HG02938 (cell line): Measurements from ENCODE around the gene LILRA2.
"Not testable (repeated sequence)": the region's sequence is repeated elsewhere in the genome, so short reads cannot be mapped to it uniquely, and the experiment has no call there.

Experiments used
- ATAC-seq: cut with Tn5 transposase; IDR thresholded peaks from one replicate; pipeline ENCODE4 v1.9.1; 2021; ENCODE audit warnings: mild to moderate bottlenecking, moderate library complexity; ENCODE audit not compliant: unreplicated experiment

LILRA2 gene

GRCh38 chr19:54573330-54573872, at the start of gene LILRA2:
TSS of gene LILRA2 (plus strand) at chr19:54573790. CDS start at chr19:54573879, 89 bp downstream.
- no peak for ATAC-seq

GRCh38 chr19:54525636-54526035, 48.0 kb upstream of the LILRA2 start:
- no peak for ATAC-seq

GRCh38 chr19:54526972-54527371, 46.6 kb upstream of the LILRA2 start:
- ATAC-seq: no peak

- ATAC-seq: no peak
Observed at GRCh38 chr19:54530866-54531265, 42.7 kb upstream of the LILRA2 start.

GRCh38 chr19:54532528-54532927, 41.1 kb upstream of the LILRA2 start:
- no peak for ATAC-seq

GRCh38 chr19:54533476-54533875, 40.1 kb upstream of the LILRA2 start:
- no peak for ATAC-seq

- no peak for ATAC-seq
Observed at GRCh38 chr19:54534156-54534555, 39.4 kb upstream of the LILRA2 start.

DNA sequence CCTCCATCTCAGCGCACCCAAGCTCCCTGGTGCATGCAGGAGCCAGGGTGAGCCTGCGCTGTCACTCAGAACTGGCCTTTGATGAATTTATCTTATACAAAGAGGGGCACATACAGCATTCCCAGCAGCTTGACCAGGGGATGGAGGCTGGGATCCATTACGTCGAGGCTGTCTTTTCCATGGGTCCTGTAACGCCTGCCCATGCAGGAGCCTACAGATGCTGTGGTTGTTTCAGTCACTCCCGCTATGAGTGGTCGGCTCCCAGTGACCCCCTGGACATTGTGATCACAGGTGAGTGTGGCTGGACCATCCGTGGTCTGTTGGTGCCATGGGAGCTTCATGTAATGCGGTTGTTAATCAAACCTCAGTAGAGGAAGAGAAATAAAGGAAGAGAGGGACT, 38.0 kb upstream of the LILRA2 start:
- no peak for ATAC-seq

DNA sequence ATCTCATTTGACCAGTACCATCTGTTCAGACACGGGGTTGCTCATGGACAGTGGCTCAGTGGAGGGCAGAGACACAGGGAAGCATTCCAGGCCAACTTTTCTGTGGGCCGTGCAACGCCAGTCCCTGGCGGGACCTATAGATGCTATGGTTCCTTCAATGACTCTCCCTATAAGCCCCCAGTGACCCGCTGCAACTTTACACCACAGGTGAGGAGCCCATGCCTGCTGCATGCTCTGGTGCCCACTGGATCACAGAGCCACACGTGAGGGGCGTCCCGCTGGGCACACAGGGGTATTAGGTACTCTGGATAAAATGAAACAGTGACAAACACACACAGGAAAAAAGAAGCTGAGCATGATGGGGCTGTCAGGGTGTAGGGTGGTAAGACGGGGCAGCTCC, 36.6 kb upstream of the LILRA2 start:
- ATAC-seq: no peak

- ATAC-seq: no peak
Observed at GRCh38 chr19:54541712-54542111, 31.9 kb upstream of the LILRA2 start.

DNA sequence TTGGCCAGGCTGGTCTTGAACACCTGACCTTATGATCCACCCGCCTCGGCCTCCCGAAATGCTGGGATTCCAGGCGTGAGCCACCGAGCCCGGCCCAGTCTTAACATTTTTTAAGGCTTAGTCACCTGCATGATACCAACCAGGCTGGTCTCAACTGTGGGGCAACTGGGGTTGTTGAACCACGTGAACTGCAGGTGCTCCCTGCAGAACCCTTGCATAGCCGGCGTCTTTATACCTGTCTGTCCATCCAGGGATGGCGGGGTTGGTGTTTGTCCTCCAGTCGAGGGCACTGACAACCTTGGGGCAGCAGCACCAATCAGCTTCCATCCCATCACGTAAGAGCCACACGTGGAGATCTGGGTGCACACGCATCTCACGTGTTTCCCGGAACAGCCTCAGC, 24.8 kb upstream of the LILRA2 start:
- no peak for ATAC-seq

- ATAC-seq: no peak
Observed at GRCh38 chr19:54549224-54549623, 24.4 kb upstream of the LILRA2 start.

DNA sequence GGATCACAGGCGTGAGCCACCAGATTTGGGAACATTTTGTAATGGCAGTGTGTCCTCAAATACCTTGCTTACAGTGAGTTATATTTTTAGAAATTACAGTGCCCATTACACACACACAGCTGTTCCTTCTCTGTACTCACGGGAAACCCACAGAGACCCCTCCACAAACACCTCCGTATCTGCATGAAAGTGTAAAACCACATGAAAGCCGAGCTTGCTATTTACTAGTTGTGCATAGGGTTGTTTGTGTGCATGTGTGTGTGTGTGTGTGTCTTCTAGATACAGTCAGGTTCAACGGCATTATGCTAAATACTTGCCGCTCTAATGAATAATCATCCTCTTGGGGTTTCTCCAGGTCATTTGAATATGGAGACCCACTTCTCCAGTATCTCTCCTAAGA, 22.3 kb upstream of the LILRA2 start:
- no peak for ATAC-seq

DNA sequence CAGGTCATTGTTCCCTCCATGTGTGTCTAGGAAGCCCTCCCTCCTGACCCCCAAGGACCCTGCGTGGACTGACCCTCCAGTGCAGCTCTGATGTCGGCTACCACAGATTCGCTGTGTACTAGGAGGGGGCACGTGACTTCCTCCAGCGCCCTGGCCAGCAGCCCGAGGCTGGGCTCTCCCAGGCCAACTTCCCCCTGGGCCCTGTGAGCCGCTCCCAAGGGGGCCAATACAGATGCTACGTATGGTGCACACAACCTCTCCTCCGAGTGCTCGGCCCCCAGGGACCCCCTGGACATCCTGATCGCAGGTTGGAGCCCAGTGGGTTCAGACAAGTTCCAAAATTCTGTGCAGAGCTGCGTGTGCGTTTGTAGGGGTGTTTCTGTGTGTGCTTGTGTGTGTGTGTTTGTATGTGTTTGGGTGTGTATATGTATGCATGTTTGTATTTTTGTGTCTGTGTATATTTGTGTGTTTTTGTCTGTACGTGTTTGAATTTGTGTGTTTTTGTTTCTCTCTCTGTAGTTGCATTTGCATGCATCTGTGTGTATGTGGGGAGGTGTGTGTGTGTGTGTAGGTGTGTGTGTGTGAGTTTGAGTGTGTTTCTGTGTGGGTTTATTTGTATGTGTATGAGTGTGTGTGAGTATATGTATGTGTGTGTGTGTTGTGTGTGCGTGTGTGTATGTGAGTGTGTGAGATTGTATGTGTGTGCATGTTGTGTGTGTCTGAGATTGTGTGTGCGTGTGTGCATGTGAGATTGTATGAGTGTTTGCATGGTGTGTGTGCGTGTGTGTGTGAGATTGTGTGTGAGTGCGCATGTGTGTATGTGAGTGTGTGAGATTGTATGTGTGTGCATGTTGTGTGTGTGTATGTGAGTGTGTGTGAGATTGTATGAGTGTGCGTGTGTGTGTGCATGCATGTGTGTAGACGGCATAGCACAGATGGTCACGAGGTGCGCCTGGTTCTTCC, 21.4 kb upstream of the LILRA2 start:
- no peak for ATAC-seq

DNA sequence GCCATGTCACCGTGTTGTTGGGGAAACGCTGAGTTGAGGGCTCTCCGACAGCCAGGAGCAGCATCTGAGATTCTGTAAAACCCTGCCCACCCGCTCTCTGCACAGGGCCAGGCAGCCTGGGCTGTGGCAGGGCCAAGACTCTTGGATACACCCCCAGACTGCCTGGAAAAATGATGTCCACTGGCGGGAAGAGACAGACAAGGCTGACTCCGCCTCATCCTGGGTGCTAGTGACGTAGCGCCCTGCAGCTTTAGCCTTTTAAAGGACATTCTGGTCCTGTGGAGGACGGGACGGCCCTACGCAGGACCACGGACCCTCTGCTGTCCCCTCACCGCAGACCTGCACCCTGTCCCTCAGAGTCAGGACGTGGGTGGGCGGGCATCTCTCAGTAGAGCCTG, 20.7 kb upstream of the LILRA2 start:
- ATAC-seq: no peak

GRCh38 chr19:54554006-54554405, 19.6 kb upstream of the LILRA2 start:
- ATAC-seq: no peak

DNA sequence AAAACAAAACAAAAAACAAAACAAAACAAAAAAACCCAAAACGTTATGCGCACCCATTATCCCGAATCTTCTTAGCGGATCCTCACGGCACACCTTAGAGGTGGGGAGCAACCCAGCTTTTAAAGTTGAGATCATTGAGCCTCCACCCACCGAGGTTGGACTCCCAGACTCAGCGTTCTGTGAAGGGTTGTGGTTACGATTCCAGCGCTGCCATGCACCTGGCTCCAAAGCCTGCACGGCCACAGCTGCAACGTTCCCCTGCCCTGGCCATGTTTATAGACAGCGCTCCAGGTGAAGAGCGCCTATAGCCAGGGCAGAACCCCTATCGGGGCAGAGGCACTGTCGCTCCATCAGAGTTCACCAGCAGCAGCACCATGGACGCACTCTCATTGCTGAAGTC, 18.7 kb upstream of the LILRA2 start:
- ATAC-seq: no peak

DNA sequence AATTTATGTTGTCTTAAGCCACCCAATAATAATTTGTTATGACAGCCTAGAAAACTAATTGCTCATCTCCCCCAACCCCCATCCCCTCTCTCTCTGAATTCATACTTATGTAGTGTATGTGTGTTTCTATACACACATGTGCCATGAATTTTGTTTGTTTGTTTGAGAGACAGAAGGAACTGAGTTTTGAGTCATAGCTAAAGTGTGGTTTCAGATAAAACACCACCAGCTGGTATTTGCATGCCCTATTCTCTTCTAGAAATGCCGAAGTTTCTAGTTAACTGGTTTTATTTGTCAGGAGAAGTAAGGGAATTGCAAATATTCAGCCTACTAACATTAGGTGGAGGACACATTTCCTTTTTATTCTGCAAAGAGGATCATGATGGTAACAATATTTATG, 17.4 kb upstream of the LILRA2 start:
- ATAC-seq: no peak

GRCh38 chr19:54558339-54558738, 15.3 kb upstream of the LILRA2 start:
- no peak for ATAC-seq

DNA sequence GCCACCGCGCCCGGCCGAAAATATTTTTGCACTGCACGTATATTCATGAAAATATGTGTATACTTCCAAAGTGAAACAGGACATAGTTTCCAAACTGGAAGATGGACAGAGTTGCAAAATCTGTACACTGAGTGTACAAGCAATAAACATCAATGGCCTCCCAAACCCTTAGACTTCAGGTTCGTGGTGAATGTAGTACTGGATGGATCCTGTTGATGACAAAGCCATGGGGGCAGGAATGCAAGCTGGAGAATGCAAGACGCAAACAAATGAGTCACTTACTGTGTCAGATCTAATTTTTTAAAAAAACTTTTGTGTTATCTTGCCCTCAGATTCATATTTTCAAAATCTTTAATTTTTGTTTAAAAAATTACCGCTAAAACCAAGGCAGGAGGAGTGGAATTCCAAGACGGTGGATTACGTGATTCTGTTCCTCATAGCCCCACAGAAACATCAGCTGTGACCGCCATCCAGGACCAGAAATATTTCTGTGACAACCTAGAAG, 12.7 kb upstream of the LILRA2 start:
- no peak for ATAC-seq

DNA sequence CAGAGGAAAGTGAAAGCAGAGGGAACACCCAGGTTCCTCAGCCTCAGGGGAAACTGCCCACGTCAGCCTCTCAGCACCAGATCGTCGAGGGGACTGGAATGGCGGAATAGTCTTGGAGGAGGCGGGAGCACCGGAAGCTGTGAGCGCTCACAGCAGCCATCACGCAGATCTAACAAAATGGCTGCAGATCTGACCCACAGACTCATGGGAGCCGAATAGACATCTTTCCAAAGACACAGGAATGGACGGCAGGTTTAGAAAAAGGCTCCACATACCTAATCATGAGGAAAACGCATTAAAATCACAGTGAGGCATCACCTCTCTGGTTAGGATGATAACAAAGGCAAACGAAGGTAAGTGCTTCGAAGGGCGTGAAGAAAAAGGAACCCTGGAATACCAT, 11.8 kb upstream of the LILRA2 start:
- ATAC-seq: no peak

- ATAC-seq: not testable (repeated sequence)
Observed at GRCh38 chr19:54563206-54563605, 10.4 kb upstream of the LILRA2 start.
